GM19395 (cell line): ENCODE data around the gene ATP6V0E1.

Source experiments
- ATAC-seq: cut with Tn5 transposase; IDR thresholded peaks from one replicate; pipeline ENCODE4 v1.9.1; 2021; ENCODE audit warnings: mild to moderate bottlenecking, moderate library complexity; ENCODE audit not compliant: unreplicated experiment

The ATP6V0E1 gene

GRCh38 chr5:172956228-172956627, 27.3 kb upstream of the ATP6V0E1 start:
- ATAC-seq = no peak

- ATAC-seq = no peak
Observed at GRCh38 chr5:172956936-172957335, 26.6 kb upstream of the ATP6V0E1 start.

- no peak for ATAC-seq
Observed at GRCh38 chr5:172957458-172957857, 26.1 kb upstream of the ATP6V0E1 start.

- ATAC-seq = peak; percentile 71
Observed at GRCh38 chr5:172958331-172959046, 25.1 kb upstream of the ATP6V0E1 start.

- ATAC-seq = peak; percentile 1
Observed at GRCh38 chr5:172959824-172960799, 23.5 kb upstream of the ATP6V0E1 start.

- ATAC-seq = no peak
Observed at GRCh38 chr5:172969921-172970320, 13.7 kb upstream of the ATP6V0E1 start.

- ATAC-seq = no peak
Observed at GRCh38 chr5:172971482-172971881, 12.1 kb upstream of the ATP6V0E1 start.

- ATAC-seq = no peak
Observed at GRCh38 chr5:172972552-172972951, 11.0 kb upstream of the ATP6V0E1 start.

- ATAC-seq = no peak
Observed at GRCh38 chr5:172973127-172973916, 10.2 kb upstream of the ATP6V0E1 start.

GRCh38 chr5:172973931-172974330, 9.6 kb upstream of the ATP6V0E1 start:
- no peak for ATAC-seq

GRCh38 chr5:172975289-172975688, 8.3 kb upstream of the ATP6V0E1 start:
- no peak for ATAC-seq

- ATAC-seq = no peak
Observed at GRCh38 chr5:172979778-172980177, 3.8 kb upstream of the ATP6V0E1 start.

- no peak for ATAC-seq
Observed at GRCh38 chr5:172981931-172982330, 1.6 kb upstream of the ATP6V0E1 start.

GRCh38 chr5:172984244-172984953, 828 bp downstream of the ATP6V0E1 start:
- peak; percentile 67 for ATAC-seq

GRCh38 chr5:172985596-172985995, 2.0 kb downstream of the ATP6V0E1 start:
- no peak for ATAC-seq

- ATAC-seq = no peak
Observed at GRCh38 chr5:172988276-172988675, 4.7 kb downstream of the ATP6V0E1 start.

GRCh38 chr5:172990776-172991175, 7.2 kb downstream of the ATP6V0E1 start:
- ATAC-seq = no peak

GRCh38 chr5:172994405-172994804, 10.8 kb downstream of the ATP6V0E1 start:
- ATAC-seq = no peak

GRCh38 chr5:172999372-172999973, 15.9 kb downstream of the ATP6V0E1 start:
- ATAC-seq = no peak

GRCh38 chr5:172999974-173000373, 16.4 kb downstream of the ATP6V0E1 start:
- ATAC-seq = no peak
